Adrenal gland (tissue), 5 donors: ENCODE results near the gene ABHD16B.

Experiments used
- POLR2A ChIP-seq, 2 donors: fragments of 450-650 bp; IDR thresholded peaks; one replicate each; pipeline ENCODE4 v1.6.1; 2017; ENCODE audit warnings: antibody characterized with exemption in 2 of 2, mild to moderate bottlenecking in 2 of 2, moderate library complexity in 1 of 2
- TF ChIP-seq, protein P1 (sequence below), 6 experiments: fragments of 450-650 bp in 4 of 6; fragments of 200-600 bp in 2 of 6; sonication (generic) in 1 of 6; IDR thresholded peaks; 1 replicate in 5 of 6; 2 replicates in 1 of 6; pipeline versions ENCODE4 v1.5.1 to v1.8.0; 2016 to 2021; ENCODE audit warnings: antibody characterized with exemption in 6 of 6, mild to moderate bottlenecking in 2 of 6, moderate library complexity in 1 of 6
- donor health status: DM: no; HTN: no; CAD: no.

GRCh38 chr20:63863021-63863797 is 1.9 kb downstream of the ABHD16B start:
- no peak for TF ChIP-seq POLR2A (IDR thresholded peaks at IDR 0.05)
- TF ChIP-seq, protein P1, sequence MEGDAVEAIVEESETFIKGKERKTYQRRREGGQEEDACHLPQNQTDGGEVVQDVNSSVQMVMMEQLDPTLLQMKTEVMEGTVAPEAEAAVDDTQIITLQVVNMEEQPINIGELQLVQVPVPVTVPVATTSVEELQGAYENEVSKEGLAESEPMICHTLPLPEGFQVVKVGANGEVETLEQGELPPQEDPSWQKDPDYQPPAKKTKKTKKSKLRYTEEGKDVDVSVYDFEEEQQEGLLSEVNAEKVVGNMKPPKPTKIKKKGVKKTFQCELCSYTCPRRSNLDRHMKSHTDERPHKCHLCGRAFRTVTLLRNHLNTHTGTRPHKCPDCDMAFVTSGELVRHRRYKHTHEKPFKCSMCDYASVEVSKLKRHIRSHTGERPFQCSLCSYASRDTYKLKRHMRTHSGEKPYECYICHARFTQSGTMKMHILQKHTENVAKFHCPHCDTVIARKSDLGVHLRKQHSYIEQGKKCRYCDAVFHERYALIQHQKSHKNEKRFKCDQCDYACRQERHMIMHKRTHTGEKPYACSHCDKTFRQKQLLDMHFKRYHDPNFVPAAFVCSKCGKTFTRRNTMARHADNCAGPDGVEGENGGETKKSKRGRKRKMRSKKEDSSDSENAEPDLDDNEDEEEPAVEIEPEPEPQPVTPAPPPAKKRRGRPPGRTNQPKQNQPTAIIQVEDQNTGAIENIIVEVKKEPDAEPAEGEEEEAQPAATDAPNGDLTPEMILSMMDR (IDR thresholded peaks at IDR 0.05): no peak
